Measurements from ENCODE around the gene ANAPC10.

The ANAPC10 gene

DNA sequence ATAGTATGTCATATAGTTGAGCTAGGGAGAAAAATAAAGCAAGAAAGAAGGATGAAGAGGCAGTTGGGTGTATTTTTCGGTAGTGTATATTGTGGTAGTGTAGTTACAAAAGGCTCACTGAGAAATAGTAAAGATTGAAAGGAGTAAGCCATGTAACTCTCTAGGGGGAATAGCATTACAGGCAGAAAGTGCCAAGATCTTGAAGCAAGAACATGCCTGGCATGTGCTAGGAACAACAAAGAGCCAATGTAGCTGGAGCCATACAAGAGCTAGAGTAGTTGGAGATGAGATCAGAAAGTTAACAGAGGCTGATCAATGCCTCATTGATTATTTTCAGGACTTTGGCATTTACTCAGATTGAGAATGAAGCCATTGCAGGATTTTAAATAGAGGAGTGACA lies 3.1 kb upstream of the ANAPC10 start:
- no peak overlapping the region for H3K4me3 ChIP-seq (ENCODE audit: low read depth in 1 of 2, low read length in 1 of 2)
- no peak overlapping the region for H3K27ac ChIP-seq
- no peaks in the 10 kb centered on the region for H3K9me3 ChIP-seq
- peaks cover under 1% of the 10 kb centered on the region for H3K36me3 ChIP-seq
- TF ChIP-seq, protein P1, sequence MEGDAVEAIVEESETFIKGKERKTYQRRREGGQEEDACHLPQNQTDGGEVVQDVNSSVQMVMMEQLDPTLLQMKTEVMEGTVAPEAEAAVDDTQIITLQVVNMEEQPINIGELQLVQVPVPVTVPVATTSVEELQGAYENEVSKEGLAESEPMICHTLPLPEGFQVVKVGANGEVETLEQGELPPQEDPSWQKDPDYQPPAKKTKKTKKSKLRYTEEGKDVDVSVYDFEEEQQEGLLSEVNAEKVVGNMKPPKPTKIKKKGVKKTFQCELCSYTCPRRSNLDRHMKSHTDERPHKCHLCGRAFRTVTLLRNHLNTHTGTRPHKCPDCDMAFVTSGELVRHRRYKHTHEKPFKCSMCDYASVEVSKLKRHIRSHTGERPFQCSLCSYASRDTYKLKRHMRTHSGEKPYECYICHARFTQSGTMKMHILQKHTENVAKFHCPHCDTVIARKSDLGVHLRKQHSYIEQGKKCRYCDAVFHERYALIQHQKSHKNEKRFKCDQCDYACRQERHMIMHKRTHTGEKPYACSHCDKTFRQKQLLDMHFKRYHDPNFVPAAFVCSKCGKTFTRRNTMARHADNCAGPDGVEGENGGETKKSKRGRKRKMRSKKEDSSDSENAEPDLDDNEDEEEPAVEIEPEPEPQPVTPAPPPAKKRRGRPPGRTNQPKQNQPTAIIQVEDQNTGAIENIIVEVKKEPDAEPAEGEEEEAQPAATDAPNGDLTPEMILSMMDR (IDR thresholded peaks at IDR 0.05), result no peak
- no peaks in the 10 kb centered on the region for H3K27me3 ChIP-seq
- peaks cover 27 to 29% of the 10 kb centered on the region in 2 experiments for H3K4me1 ChIP-seq (ENCODE audit: control insufficient read depth in 1 of 2, insufficient read depth in 1 of 2, low read depth in 1 of 2, low read length in 1 of 2)

DNA sequence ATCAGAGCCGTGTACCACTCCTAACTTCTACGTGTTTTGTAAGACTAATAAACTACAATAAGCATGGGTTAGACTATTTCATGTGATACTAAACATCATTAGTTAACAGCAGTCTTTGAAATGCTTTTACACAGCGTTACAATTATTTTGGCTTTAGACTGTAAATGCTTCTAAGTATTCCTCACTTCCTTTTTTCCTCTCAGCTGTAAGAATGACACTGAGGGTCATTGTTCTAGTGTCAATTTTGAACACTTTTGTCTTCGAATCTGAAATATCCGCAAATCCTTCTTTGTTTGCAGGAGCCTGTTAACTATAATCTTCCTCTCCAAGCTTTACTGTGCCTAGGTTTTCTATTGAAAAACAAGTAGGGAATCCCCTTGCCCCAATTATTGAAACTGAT lies 1.7 kb upstream of the ANAPC10 start:
- Histone ChIP-seq H3K4me3 (ENCODE audit: low read depth in 1 of 2, low read length in 1 of 2) (no peak overlapping the region), H3K36me3 (peaks cover 4% of the 10 kb centered on the region), H3K27me3 (no peaks in the 10 kb centered on the region), H3K4me1 (ENCODE audit: control insufficient read depth in 1 of 2, insufficient read depth in 1 of 2, low read depth in 1 of 2, low read length in 1 of 2) (peaks cover 27 to 29% of the 10 kb centered on the region in 2 experiments), H3K27ac (no peak overlapping the region), H3K9me3 (no peaks in the 10 kb centered on the region)
- TF ChIP-seq, protein P1 (IDR thresholded peaks at IDR 0.05), result no peak

DNA sequence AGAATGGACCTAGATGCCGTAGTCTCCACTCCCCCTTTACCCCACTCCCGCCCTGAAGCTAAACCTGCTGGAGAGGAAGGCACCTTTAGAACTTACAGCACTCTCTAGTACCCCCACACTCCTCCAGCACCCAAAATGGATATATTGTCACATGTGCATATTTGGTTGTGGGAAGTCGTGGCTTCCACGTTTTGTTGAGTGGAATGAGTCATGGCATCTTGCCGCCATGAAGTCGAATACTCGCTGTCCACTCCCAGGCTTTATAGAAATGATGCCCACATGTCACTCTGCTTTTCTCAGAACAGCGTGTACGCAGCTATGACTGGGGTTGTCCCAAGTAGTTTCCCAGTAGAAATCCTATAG lies 660 bp upstream of the ANAPC10 start:
- H3K4me1 ChIP-seq (ENCODE audit: control insufficient read depth in 1 of 2, insufficient read depth in 1 of 2, low read depth in 1 of 2, low read length in 1 of 2), result peaks cover 27 to 29% of the 10 kb centered on the region in 2 experiments
- peak overlapping the region; percentile 74 to 96 for H3K4me3 ChIP-seq (ENCODE audit: low read depth in 1 of 2, low read length in 1 of 2)
- H3K27ac ChIP-seq, result peak overlapping the region; percentile 75
- TF ChIP-seq, protein P1 (IDR thresholded peaks at IDR 0.05), result no peak
- no peaks in the 10 kb centered on the region for H3K9me3 ChIP-seq
- H3K36me3 ChIP-seq, result peaks cover 4% of the 10 kb centered on the region
- no peaks in the 10 kb centered on the region for H3K27me3 ChIP-seq

DNA sequence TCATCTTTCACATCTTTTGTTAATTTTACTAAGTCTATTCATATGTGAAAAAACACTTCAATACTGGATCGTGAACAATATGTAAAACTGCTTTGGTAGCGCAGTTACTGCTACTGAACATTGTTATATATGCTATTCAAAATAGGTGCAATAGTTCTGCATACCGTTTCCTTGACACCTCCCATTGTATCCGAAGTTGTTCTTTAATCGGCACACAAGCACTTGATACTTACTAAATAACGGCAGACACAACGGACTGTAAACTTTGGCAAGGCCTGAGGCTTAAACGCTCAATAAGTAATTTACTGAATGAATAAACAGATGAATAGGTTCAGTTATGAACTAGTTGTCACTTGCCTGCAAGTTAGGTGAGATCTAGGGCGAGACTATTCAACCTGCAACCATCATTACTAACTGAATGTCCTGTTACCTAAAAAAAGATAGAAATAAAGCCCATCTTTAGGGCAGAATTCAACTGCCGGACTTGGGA lies 620 bp downstream of the ANAPC10 start:
- peak overlapping the region; percentile 74 to 96 for H3K4me3 ChIP-seq (ENCODE audit: low read depth in 1 of 2, low read length in 1 of 2)
- peaks cover 4% of the 10 kb centered on the region for H3K36me3 ChIP-seq
- no peaks in the 10 kb centered on the region for H3K27me3 ChIP-seq
- TF ChIP-seq, protein P1 (IDR thresholded peaks at IDR 0.05), result no peak
- H3K27ac ChIP-seq, result peak overlapping the region; percentile 75
- H3K9me3 ChIP-seq, result no peaks in the 10 kb centered on the region
- peaks cover 27 to 29% of the 10 kb centered on the region in 2 experiments for H3K4me1 ChIP-seq (ENCODE audit: control insufficient read depth in 1 of 2, insufficient read depth in 1 of 2, low read depth in 1 of 2, low read length in 1 of 2)

DNA sequence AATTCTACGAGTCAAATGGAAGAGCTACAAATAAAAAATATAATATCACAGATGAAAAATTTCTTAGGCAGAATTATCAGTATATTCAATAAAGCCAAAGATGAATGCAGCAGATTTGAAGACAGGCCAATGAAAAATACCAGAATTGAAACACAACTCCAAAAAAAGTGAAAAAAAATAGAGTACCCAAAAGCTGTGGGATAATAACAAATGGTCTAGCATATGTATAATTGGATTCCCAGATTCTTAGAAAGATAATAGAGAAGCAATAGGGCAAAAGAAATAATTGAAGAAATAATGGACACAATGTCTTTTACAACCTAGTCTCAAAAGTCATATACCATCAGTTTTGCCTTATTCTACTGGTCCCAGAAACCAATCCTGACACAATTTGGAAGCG lies 4.4 kb downstream of the ANAPC10 start:
- H3K27me3 ChIP-seq, result no peaks in the 10 kb centered on the region
- no peak overlapping the region for H3K27ac ChIP-seq
- TF ChIP-seq, protein P1 (IDR thresholded peaks at IDR 0.05), result no peak
- H3K36me3 ChIP-seq, result peaks cover 15% of the 10 kb centered on the region
- no peak overlapping the region for H3K4me3 ChIP-seq (ENCODE audit: low read depth in 1 of 2, low read length in 1 of 2)
- H3K4me1 ChIP-seq (ENCODE audit: control insufficient read depth in 1 of 2, insufficient read depth in 1 of 2, low read depth in 1 of 2, low read length in 1 of 2), result peaks cover 14 to 15% of the 10 kb centered on the region in 2 experiments
- H3K9me3 ChIP-seq, result no peaks in the 10 kb centered on the region

DNA sequence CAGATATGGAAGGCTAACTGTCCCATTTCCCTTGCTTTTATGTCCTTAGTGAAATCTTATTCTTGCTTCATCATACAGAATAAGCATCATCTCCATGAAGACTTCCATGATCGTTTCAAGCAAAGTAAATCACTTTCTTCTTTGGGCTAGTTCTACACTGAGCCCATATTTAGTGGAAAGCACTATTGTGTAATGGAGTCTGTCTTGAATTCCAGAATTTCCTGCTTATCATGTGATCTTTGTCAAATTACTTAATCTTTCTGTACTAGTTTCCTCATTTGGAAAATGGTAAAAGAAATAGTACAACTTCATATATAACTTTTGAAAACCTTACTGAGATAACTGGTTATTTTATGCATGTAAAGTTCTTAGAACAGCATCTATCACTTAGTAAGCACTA lies 7.6 kb downstream of the ANAPC10 start:
- no peaks in the 10 kb centered on the region for H3K9me3 ChIP-seq
- peaks cover 21% of the 10 kb centered on the region for H3K36me3 ChIP-seq
- no peak overlapping the region for H3K4me3 ChIP-seq (ENCODE audit: low read depth in 1 of 2, low read length in 1 of 2)
- H3K4me1 ChIP-seq (ENCODE audit: control insufficient read depth in 1 of 2, insufficient read depth in 1 of 2, low read depth in 1 of 2, low read length in 1 of 2), result no peaks in the 10 kb centered on the region
- H3K27me3 ChIP-seq, result no peaks in the 10 kb centered on the region
- no peak overlapping the region for H3K27ac ChIP-seq
- TF ChIP-seq, protein P1 (IDR thresholded peaks at IDR 0.05), result no peak
